ENCODE data around the gene PRG3. TPM values are rescaled to one million over a fixed set of nuclear protein-coding genes. Genes with fewer than 3 reads are reported as not detected.

Gene PRG3
- total and polyA plus RNA-seq, 2 donors (not counting 1 experiment from before 2014, with no cell fraction given): not detected

GRCh38 chr11:57414612-57415212 lies 33.8 kb upstream of the PRG3 start:
- ChIA-PET POLR2A (no interaction called here), CTCF (no interaction called here)
- no peaks in the 10 kb centered on the region for H3K4me1 Mint-ChIP-seq
- TF ChIP-seq EZH2 (IDR thresholded peaks at IDR 0.05; ENCODE audit: borderline replicate concordance, insufficient read depth, low read depth, low read length, poor library complexity, severe bottlenecking): no peak
- TF ChIP-seq, protein P1, sequence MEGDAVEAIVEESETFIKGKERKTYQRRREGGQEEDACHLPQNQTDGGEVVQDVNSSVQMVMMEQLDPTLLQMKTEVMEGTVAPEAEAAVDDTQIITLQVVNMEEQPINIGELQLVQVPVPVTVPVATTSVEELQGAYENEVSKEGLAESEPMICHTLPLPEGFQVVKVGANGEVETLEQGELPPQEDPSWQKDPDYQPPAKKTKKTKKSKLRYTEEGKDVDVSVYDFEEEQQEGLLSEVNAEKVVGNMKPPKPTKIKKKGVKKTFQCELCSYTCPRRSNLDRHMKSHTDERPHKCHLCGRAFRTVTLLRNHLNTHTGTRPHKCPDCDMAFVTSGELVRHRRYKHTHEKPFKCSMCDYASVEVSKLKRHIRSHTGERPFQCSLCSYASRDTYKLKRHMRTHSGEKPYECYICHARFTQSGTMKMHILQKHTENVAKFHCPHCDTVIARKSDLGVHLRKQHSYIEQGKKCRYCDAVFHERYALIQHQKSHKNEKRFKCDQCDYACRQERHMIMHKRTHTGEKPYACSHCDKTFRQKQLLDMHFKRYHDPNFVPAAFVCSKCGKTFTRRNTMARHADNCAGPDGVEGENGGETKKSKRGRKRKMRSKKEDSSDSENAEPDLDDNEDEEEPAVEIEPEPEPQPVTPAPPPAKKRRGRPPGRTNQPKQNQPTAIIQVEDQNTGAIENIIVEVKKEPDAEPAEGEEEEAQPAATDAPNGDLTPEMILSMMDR (IDR thresholded peaks at IDR 0.05): no peak
- H3K27ac Mint-ChIP-seq: no peak overlapping the region
- H2AFZ ChIP-seq (ENCODE audit: insufficient read depth, low read depth, low read length, poor library complexity, severe bottlenecking): no peak overlapping the region
- no peaks in the 10 kb centered on the region for H3K9me3 ChIP-seq (ENCODE audit: control extremely low read depth in 1 of 3, control insufficient read depth in 2 of 3, insufficient read depth in 1 of 3, low read length in 2 of 3)
- no peaks in the 10 kb centered on the region for H4K20me1 ChIP-seq (ENCODE audit: control insufficient read depth, insufficient read depth, low read length, poor library complexity, severe bottlenecking)
- intact Hi-C loops (cut with micrococcal nuclease): no loop called here
- no peaks in the 10 kb centered on the region for H3K9me3 Mint-ChIP-seq (ENCODE audit: insufficient read depth)
- 93% methylated on average over 5 of the region's 11 CpGs for WGBS (ENCODE audit: insufficient coverage)
- no peak overlapping the region for H3K4me3 Mint-ChIP-seq
- H3K27ac ChIP-seq (ENCODE audit: low read length in 2 of 2): no peak overlapping the region
- H3K27me3 ChIP-seq (replicated peaks in 1 of 4; ENCODE audit: control extremely low read depth in 1 of 4, control insufficient read depth in 3 of 4, insufficient read depth in 4 of 4, low read length in 3 of 4): no peaks in the 10 kb centered on the region
- H3K4me3 ChIP-seq (ENCODE audit: control extremely low read depth in 1 of 5, extremely low read depth in 1 of 5, insufficient read depth in 1 of 5, low read depth in 2 of 5, low read length in 4 of 5): no peak overlapping the region
- H3K4me1 ChIP-seq (ENCODE audit: control insufficient read depth in 2 of 2, insufficient read depth in 2 of 2, low read length in 2 of 2): no peaks in the 10 kb centered on the region
- no peaks in the 10 kb centered on the region for H3K27me3 Mint-ChIP-seq
- ATAC-seq (ENCODE audit: low read depth) (no peak), DNase-seq (no peak)
- peaks cover 0 to 27% of the 10 kb centered on the region in 2 experiments for H3K36me3 ChIP-seq (replicated peaks in 1 of 2; ENCODE audit: control extremely low read depth in 1 of 2, control insufficient read depth in 1 of 2, extremely low read depth in 1 of 2, insufficient read depth in 2 of 2, low read length in 1 of 2)
- no peak overlapping the region for H3K9ac ChIP-seq (ENCODE audit: low read length)
- no peak overlapping the region for H3K4me2 ChIP-seq (replicated peaks; ENCODE audit: low read depth, low read length, poor library complexity, severe bottlenecking)
- peaks cover 4% of the 10 kb centered on the region for H3K79me2 ChIP-seq (ENCODE audit: control insufficient read depth, insufficient read depth, low read length)

- ChIA-PET CTCF (no interaction called here), POLR2A (no interaction called here)
- no peak for TF ChIP-seq EZH2 (IDR thresholded peaks at IDR 0.05; ENCODE audit: borderline replicate concordance, insufficient read depth, low read depth, low read length, poor library complexity, severe bottlenecking)
- TF ChIP-seq, protein P1 (IDR thresholded peaks at IDR 0.05): no peak
- Histone ChIP-seq H3K4me1 (ENCODE audit: control insufficient read depth in 2 of 2, insufficient read depth in 2 of 2, low read length in 2 of 2) (no peaks in the 10 kb centered on the region), H3K9me3 (ENCODE audit: control extremely low read depth in 1 of 3, control insufficient read depth in 2 of 3, insufficient read depth in 1 of 3, low read length in 2 of 3) (no peaks in the 10 kb centered on the region), H4K20me1 (ENCODE audit: control insufficient read depth, insufficient read depth, low read length, poor library complexity, severe bottlenecking) (no peaks in the 10 kb centered on the region), H3K4me2 (replicated peaks; ENCODE audit: low read depth, low read length, poor library complexity, severe bottlenecking) (no peak overlapping the region), H3K36me3 (replicated peaks in 1 of 2; ENCODE audit: control extremely low read depth in 1 of 2, control insufficient read depth in 1 of 2, extremely low read depth in 1 of 2, insufficient read depth in 2 of 2, low read length in 1 of 2) (peaks cover 0 to 25% of the 10 kb centered on the region in 2 experiments), H3K27ac (ENCODE audit: low read length in 2 of 2) (no peak overlapping the region), H3K4me3 (ENCODE audit: control extremely low read depth in 1 of 5, extremely low read depth in 1 of 5, insufficient read depth in 1 of 5, low read depth in 2 of 5, low read length in 4 of 5) (no peak overlapping the region), H3K27me3 (replicated peaks in 1 of 4; ENCODE audit: control extremely low read depth in 1 of 4, control insufficient read depth in 3 of 4, insufficient read depth in 4 of 4, low read length in 3 of 4) (no peaks in the 10 kb centered on the region), H3K79me2 (ENCODE audit: control insufficient read depth, insufficient read depth, low read length) (peaks cover 4% of the 10 kb centered on the region), H2AFZ (ENCODE audit: insufficient read depth, low read depth, low read length, poor library complexity, severe bottlenecking) (no peak overlapping the region), H3K9ac (ENCODE audit: low read length) (no peak overlapping the region)
- Mint-ChIP-seq H3K4me3 (no peak overlapping the region), H3K4me1 (no peaks in the 10 kb centered on the region), H3K27ac (no peak overlapping the region), H3K27me3 (no peaks in the 10 kb centered on the region), H3K9me3 (ENCODE audit: insufficient read depth) (no peaks in the 10 kb centered on the region)
- ATAC-seq (ENCODE audit: low read depth) (no peak), DNase-seq (no peak)
- intact Hi-C loops (cut with micrococcal nuclease): no loop called here
- WGBS (ENCODE audit: insufficient coverage): 95% methylated on average over 4 of the region's 4 CpGs
These were observed 32.7 kb upstream of the PRG3 start for GRCh38 chr11:57413681-57414080.

All from B cell (primary cell).